Stomach (tissue), 9 donors: ENCODE results near the gene HDAC1. TPM values are rescaled to one million over a fixed set of nuclear protein-coding genes. Genes with fewer than 3 reads are reported as not detected.

ENCODE experiments used
- DNase-seq, 2 donors: peaks; one replicate each; pipeline versions ENCODE4 v3.0.0 to v3.0.0-alpha.2; 2013 to 2019
- H3K27ac ChIP-seq, 5 donors: fragments of 200-600 bp in 4 of 5; sonication (generic) in 4 of 5; one replicate each; pipeline ENCODE4 v1.5.1; 2013 to 2019; ENCODE audit warnings: mild to moderate bottlenecking in 1 of 5, moderate library complexity in 1 of 5
- H3K27me3 ChIP-seq, 3 donors: fragments of 200-600 bp; sonication (generic); one replicate each; pipeline ENCODE4 v1.5.1; 2017 to 2019; ENCODE audit warnings: mixed run types in 1 of 3
- H3K36me3 ChIP-seq, 4 donors: fragments of 200-600 bp; sonication (generic); 1 replicate in 3 of 4; 2 replicates in 1 of 4; pipeline ENCODE4 v1.5.1; 2016 to 2019
- H3K4me1 ChIP-seq, 4 donors: fragments of 200-600 bp; sonication (generic); one replicate each; pipeline ENCODE4 v1.5.1; 2016 to 2019
- H3K4me3 ChIP-seq, 4 donors: fragments of 200-600 bp; sonication (generic) in 3 of 4; one replicate each; pipeline ENCODE4 v1.5.1; 2016 to 2019; ENCODE audit warnings: mild to moderate bottlenecking in 1 of 4
- H3K9me3 ChIP-seq, 4 donors: fragments of 200-600 bp; sonication (generic); one replicate each; pipeline ENCODE4 v1.5.1; 2016 to 2019
- EP300 ChIP-seq: sonication (generic); formaldehyde crosslinking; IDR thresholded peaks from one replicate; pipeline ENCODE4 v1.6.1; 2017; ENCODE audit warnings: antibody characterized with exemption
- POLR2A ChIP-seq, 4 donors: fragments of 450-650 bp; IDR thresholded peaks; one replicate each; pipeline ENCODE4 v1.6.1; 2016; ENCODE audit warnings: antibody characterized with exemption in 4 of 4, control low read depth in 2 of 4, mild to moderate bottlenecking in 1 of 4, moderate library complexity in 1 of 4
- POLR2AphosphoS5 ChIP-seq, 3 donors: sonication (generic); formaldehyde crosslinking; IDR thresholded peaks; one replicate each; pipeline ENCODE4 v1.6.1; 2016; ENCODE audit warnings: antibody characterized with exemption in 3 of 3
- WGBS, 5 donors: extraction: QIAGEN DNeasy Blood & Tissue Kit in 3 of 5; methylation state at CpG; one replicate each; pipeline versions ENCODE4 v1.1.5 to v1.1.7; 2013 to 2018; 5-methylcytosine and 5-hydroxymethylcytosine counted together
- intact Hi-C: fragments of 100-400 bp; cut with DNase I; formaldehyde crosslinking; loops from one replicate; pipeline ENCODE4 v1.15.1; 2023; ENCODE audit warnings: low total_unique reads
- polyA plus RNA-seq, 3 donors: library from polyadenylated mRNA; stranded (reverse); fragments of 200-250 nt; gene quantifications; one replicate each; pipeline ENCODE4 v1.2.3, GENCODE V29; 2013
- total RNA-seq, 5 donors: library from RNA; depleted of rRNA; stranded (reverse); fragments of >200 nt; gene quantifications; one replicate each; pipeline versions ENCODE4 v1.1.0 to v1.2.3, GENCODE V29; 2014 to 2016
- TF ChIP-seq, protein P1 (sequence below), 7 experiments: fragments of 450-650 bp in 4 of 7; fragments of 200-600 bp in 3 of 7; sonication (generic) in 3 of 7; IDR thresholded peaks; one replicate each; pipeline ENCODE4 v1.5.1; 2016 to 2019; ENCODE audit warnings: antibody characterized with exemption in 7 of 7, control low read depth in 2 of 7, mild to moderate bottlenecking in 1 of 7
- donor health status: healthy with polysubstance abuse.
- donor health status: Bipolar disorder and iron deficiency.
- donor health status: healthy.

Gene HDAC1
- total and polyA plus RNA-seq, 8 donors, result 50.7 to 143 (median 71.8) TPM

DNA sequence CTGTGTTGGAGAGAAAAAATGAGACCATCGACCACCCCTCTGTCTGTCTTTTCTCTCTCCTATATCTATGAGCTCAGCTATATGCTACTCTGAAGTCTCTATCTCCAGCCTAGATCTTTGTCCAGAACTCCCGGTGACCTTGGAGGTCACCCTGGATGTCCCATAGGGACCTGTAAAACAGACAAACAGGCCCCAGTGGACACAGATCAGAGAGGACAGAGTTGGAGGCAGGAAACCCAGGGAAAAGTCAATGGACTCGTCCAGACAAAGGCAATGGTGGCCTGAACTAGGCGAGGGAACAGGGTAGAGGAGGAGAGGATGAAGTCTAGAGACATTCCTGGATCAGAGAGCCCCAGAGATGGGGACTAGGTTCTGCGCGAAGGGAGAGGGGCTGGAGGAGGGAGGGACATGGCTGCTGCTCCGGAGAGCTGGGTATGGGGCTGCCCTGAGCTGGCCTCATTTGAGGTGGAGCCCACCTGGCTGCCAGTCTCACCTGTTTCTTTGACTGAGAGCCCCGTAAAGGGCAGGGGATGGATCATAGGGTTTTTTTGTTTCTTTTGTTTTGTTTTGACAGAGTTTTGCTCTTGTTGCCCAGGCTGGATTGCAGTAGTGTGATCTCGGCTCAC lies 54.8 kb downstream of the HDAC1 start:
- H3K27me3 ChIP-seq, result no peaks in the 10 kb centered on the region
- H3K9me3 ChIP-seq, result no peaks in the 10 kb centered on the region
- DNase-seq, result no peak
- WGBS, 5 donors, result 87 to 92% (median 91%) methylated on average over 9 of the region's 9 CpGs
- no peak overlapping the region for H3K4me3 ChIP-seq
- no peaks in the 10 kb centered on the region for H3K36me3 ChIP-seq
- no peak for TF ChIP-seq POLR2AphosphoS5 (IDR thresholded peaks at IDR 0.05)
- peaks cover 10 to 52% (median 31%) of the 10 kb centered on the region in 4 donors for H3K4me1 ChIP-seq
- intact Hi-C loops, result no loop called here
- H3K27ac ChIP-seq, result no peak overlapping the region

DNA sequence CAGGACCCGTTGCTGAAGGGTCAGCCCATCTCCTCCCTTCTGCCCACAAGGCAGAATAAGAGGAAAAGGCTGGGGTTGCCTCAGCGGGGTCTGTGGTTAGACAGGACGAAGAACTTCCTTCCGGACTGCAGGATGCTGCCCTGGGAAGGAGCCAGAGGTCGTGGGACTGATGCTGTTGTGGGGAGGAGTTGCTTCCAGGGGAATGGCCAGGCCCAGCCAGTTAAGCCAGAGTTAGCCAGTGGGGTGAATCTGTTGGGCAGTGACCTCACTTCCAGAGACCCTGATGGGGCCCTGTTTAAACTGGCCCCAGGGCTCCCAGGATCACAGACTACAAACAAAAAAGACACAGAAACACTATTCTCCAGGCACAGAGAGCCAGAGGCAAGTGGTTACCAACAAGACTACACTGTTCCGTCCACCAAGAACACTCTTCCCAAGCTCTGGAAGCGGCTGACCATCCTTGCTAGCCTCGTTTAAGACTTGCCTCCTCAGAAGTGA lies 57.4 kb downstream of the HDAC1 start:
- Histone ChIP-seq H3K36me3 (no peaks in the 10 kb centered on the region), H3K4me3 (no peak overlapping the region), H3K27me3 (no peaks in the 10 kb centered on the region), H3K9me3 (no peaks in the 10 kb centered on the region), H3K4me1 (peaks cover 28 to 65% (median 52%) of the 10 kb centered on the region in 4 donors), H3K27ac (peak overlapping the region in 4 of 5 donors; percentile 6 to 53 (median 16))
- TF ChIP-seq EP300 (no peak), POLR2AphosphoS5 (IDR thresholded peaks at IDR 0.05) (no peak), POLR2A (IDR thresholded peaks at IDR 0.05) (no peak)
- TF ChIP-seq, protein P1, sequence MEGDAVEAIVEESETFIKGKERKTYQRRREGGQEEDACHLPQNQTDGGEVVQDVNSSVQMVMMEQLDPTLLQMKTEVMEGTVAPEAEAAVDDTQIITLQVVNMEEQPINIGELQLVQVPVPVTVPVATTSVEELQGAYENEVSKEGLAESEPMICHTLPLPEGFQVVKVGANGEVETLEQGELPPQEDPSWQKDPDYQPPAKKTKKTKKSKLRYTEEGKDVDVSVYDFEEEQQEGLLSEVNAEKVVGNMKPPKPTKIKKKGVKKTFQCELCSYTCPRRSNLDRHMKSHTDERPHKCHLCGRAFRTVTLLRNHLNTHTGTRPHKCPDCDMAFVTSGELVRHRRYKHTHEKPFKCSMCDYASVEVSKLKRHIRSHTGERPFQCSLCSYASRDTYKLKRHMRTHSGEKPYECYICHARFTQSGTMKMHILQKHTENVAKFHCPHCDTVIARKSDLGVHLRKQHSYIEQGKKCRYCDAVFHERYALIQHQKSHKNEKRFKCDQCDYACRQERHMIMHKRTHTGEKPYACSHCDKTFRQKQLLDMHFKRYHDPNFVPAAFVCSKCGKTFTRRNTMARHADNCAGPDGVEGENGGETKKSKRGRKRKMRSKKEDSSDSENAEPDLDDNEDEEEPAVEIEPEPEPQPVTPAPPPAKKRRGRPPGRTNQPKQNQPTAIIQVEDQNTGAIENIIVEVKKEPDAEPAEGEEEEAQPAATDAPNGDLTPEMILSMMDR (IDR thresholded peaks at IDR 0.05), result no peak
- WGBS, 5 donors, result 53 to 64% (median 60%) methylated on average over 7 to 8 of the region's 8 CpGs
- intact Hi-C loops, result no loop called here
- DNase-seq, result peak in 1 of 2 donors; percentile 58

DNA sequence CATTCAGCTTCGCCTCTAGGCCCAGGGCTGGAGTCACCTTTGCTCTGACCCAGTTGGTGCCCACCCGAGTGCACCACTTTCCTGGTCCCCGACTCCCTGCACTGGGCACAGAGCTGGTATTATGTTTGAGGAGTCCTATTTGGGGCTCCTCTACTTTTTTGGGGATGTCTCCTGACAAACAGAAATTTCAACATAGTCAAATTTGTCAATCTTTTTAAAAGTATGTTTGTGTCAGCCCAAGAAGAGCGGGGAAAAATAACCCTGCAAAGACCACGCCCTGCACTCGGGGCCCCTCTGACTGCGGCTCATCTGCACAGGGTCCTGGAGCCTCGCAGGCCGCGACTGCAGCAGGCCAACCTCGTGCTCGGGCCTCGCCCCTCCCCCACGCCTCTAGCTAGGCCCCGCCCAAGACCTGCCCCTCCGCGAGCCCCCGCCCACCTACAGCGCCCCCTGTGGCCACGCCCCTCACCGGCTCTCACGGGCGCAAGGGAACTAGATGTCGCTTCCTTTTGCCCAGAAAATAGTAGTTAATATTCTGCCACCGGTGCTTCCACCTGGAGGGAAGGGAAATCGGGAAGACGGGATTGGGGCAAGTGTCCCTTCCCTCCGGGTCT lies 59.0 kb downstream of the HDAC1 start:
- H3K27ac ChIP-seq, result peak overlapping the region; percentile 92 to 96 (median 95)
- DNase-seq, result peak in 1 of 2 donors; percentile 78
- intact Hi-C loops, result no loop called here
- peaks cover 24 to 58% (median 47%) of the 10 kb centered on the region in 4 donors for H3K4me1 ChIP-seq
- WGBS, 5 donors, result 21 to 43% (median 23%) methylated on average over 13 to 28 of the region's 28 CpGs
- no peaks in the 10 kb centered on the region for H3K27me3 ChIP-seq
- no peaks in the 10 kb centered on the region for H3K9me3 ChIP-seq
- H3K4me3 ChIP-seq, result peak overlapping the region; percentile 61 to 75 (median 73)
- no peaks in the 10 kb centered on the region for H3K36me3 ChIP-seq
- TF ChIP-seq, protein P1 (IDR thresholded peaks at IDR 0.05), result peak in 5 of 7 experiments; percentile 19 to 90 (median 73)
- TF ChIP-seq POLR2AphosphoS5 (IDR thresholded peaks at IDR 0.05) (no peak), EP300 (no peak), POLR2A (IDR thresholded peaks at IDR 0.05) (no peak)

DNA sequence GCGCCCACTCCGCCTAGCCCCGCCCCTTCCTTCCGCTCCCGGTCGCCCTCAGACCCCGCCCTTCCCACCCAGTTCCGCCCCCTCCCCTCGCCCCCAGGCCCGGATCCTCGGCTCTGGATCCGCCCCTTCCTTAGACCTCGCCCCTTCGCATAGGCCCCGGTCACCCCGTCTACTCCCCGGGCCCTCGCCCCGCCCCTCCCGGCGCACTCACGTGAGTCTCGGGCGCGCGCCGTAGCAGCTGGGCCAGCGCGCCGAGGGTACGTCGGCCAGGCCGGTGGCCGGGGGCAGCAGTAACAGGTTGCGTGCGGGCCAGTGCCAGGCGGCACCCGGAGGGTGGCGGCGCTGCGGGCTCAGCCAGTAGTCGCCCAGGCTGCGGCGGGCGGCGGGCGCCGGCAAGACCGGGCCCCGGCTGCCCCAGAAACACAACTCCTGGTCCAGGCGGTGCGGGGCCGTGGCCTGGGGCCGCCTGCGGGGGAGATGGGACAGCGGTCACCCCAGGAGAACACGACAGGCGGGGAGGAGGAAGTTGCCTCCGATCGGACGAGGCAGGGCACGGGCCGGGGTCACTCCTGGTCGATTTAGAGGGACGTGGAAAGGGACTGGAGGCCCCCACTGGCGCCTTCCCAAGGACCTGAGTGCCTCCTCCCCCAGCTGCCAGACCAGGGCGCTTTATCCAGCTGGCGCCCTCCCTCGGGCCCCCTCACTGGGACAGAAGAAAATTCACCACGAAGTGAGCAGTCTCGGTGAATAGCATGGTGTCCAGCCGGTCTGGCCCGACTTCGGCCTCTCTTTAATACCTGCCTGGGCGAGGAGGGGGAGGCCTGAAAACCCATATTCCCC lies 59.7 kb downstream of the HDAC1 start:
- Histone ChIP-seq H3K4me3 (peak overlapping the region; percentile 61 to 75 (median 73)), H3K27ac (peak overlapping the region; percentile 92 to 96 (median 95)), H3K36me3 (no peaks in the 10 kb centered on the region), H3K9me3 (no peaks in the 10 kb centered on the region), H3K27me3 (no peaks in the 10 kb centered on the region), H3K4me1 (peaks cover 24 to 57% (median 44%) of the 10 kb centered on the region in 4 donors)
- TF ChIP-seq POLR2AphosphoS5 (IDR thresholded peaks at IDR 0.05), result peak; percentile 90 to 96 (median 93)
- TF ChIP-seq, protein P1 (IDR thresholded peaks at IDR 0.05), result no peak
- peak in 1 of 4 donors; percentile 18 for TF ChIP-seq POLR2A (IDR thresholded peaks at IDR 0.05)
- no peak for TF ChIP-seq EP300
- peak; percentile 96 to 99 for DNase-seq
- 1 to 18% (median 3%) methylated on average over 7 to 75 of the region's 75 CpGs for WGBS, 5 donors
- intact Hi-C loops, result no loop called here
